A673 (cell line): ENCODE measurements around the gene ZNRF2. TPM values are rescaled to one million over a fixed set of nuclear protein-coding genes. Genes with fewer than 3 reads are reported as not detected.
"Not testable (repeated sequence)": the region's sequence is repeated elsewhere in the genome, so short reads cannot be mapped to it uniquely, and the experiment has no call there.

ENCODE experiments used
- BruUV-seq: library from RNA; stranded (reverse); fragments of 400-500 nt; replicated peaks from 2 replicates; lab custom pipeline; 2021; lab: Mats Ljungman, UMichigan
- CTCF ChIA-PET: fragments of 300-600 bp; sonication (Branson Sonifier 250); formaldehyde crosslinking; loops from one replicate; lab custom pipeline; 2022; ENCODE audit warnings: antibody characterized with exemption; lab: Charles Lee
- POLR2A ChIA-PET: fragments of 300-600 bp; sonication (Branson Sonifier 250); formaldehyde crosslinking; loops from one replicate; lab custom pipeline; 2022; ENCODE audit warnings: antibody characterized with exemption; ENCODE audit not compliant: low non-redundant PET; lab: Charles Lee
- DNase-seq: peaks from one replicate; pipeline ENCODE4 v3.0.0-alpha.2; 2015; ENCODE audit warnings: low spot score
- H3K27ac ChIP-seq: fragments of 200-600 bp; sonication (generic); 2 replicates; pipeline ENCODE4 v1.5.1; 2016; ENCODE audit warnings: mixed run types, low read depth, mild to moderate bottlenecking, mixed read lengths, antibody characterized with exemption, low read length; ENCODE audit not compliant: poor library complexity, severe bottlenecking
- H3K27me3 ChIP-seq: fragments of 200-600 bp; sonication (generic); replicated peaks from 2 replicates; pipeline ENCODE4 v1.6.1; 2017; ENCODE audit warnings: mixed run types, low read depth, mild to moderate bottlenecking, mixed read lengths, antibody characterized with exemption, low read length; ENCODE audit not compliant: insufficient read depth, poor library complexity
- H3K36me3 ChIP-seq: fragments of 200-600 bp; sonication (generic); 2 replicates; pipeline ENCODE4 v1.6.1; 2016; ENCODE audit warnings: mixed run types, mild to moderate bottlenecking, mixed read lengths, antibody characterized with exemption, low read length; ENCODE audit not compliant: insufficient read depth, poor library complexity, severe bottlenecking
- H3K4me1 ChIP-seq: fragments of 200-600 bp; sonication (generic); 2 replicates; pipeline ENCODE4 v1.6.1; 2017; ENCODE audit warnings: mixed run types, mild to moderate bottlenecking, mixed read lengths, antibody characterized with exemption, low read length; ENCODE audit not compliant: insufficient read depth, poor library complexity, severe bottlenecking
- H3K4me3 ChIP-seq: fragments of 200-600 bp; sonication (generic); 2 replicates; pipeline ENCODE4 v1.5.1; 2016; ENCODE audit warnings: low read depth, mixed run types, mild to moderate bottlenecking, mixed read lengths, low read length; ENCODE audit not compliant: poor library complexity, severe bottlenecking
- H3K9me3 ChIP-seq: fragments of 200-600 bp; sonication (generic); 2 replicates; pipeline ENCODE4 v1.6.1; 2016; ENCODE audit warnings: mixed run types, low read depth, mild to moderate bottlenecking, mixed read lengths, antibody characterized with exemption, low read length; ENCODE audit not compliant: poor library complexity, severe bottlenecking
- CTCF ChIP-seq: fragments of 300-800, 200-600 bp; sonication (generic); conservative IDR thresholded peaks from 2 replicates; pipeline ENCODE4 v1.5.1; 2017; ENCODE audit warnings: low read depth, mild to moderate bottlenecking, antibody characterized with exemption, low read length, moderate library complexity, mixed read lengths
- EZH2 ChIP-seq: fragments of 200-600 bp; sonication (generic); IDR thresholded peaks from 2 replicates; pipeline ENCODE4 v1.6.1; 2017; ENCODE audit warnings: borderline replicate concordance, low read depth, mild to moderate bottlenecking, mixed read lengths, antibody characterized with exemption, low read length; ENCODE audit not compliant: poor library complexity, severe bottlenecking
- intact Hi-C: fragments of 100-400 bp; cut with micrococcal nuclease; formaldehyde crosslinking; loops from one replicate; pipeline ENCODE4 v1.10.0; 2022; ENCODE audit not compliant: unreplicated experiment
- total RNA-seq: library from RNA; stranded (reverse); gene quantifications from 2 replicates; pipeline ENCODE4 v1.2.3, GENCODE V29; 2021

The ZNRF2 gene
- total RNA-seq, 1 experiment from 2014 or later, result 8.1 TPM

- no peaks in the 10 kb centered on the region for H3K36me3 ChIP-seq
- H3K4me3 ChIP-seq, result no peak overlapping the region
- intact Hi-C loops, result no loop called here
- H3K4me1 ChIP-seq, result no peaks in the 10 kb centered on the region
- no peaks in the 10 kb centered on the region for H3K27me3 ChIP-seq
- CTCF ChIA-PET, result no interaction called here
- no TSS peak for BruUV-seq
- POLR2A ChIA-PET, result no interaction called here
- no peaks in the 10 kb centered on the region for H3K9me3 ChIP-seq
- no peak for DNase-seq
- H3K27ac ChIP-seq, result no peak overlapping the region
- TF ChIP-seq EZH2 (no peak), CTCF (no peak)
These were observed 24.1 kb upstream of the ZNRF2 start for GRCh38 chr7:30260246-30260768.

- ChIA-PET POLR2A (interaction anchor here (0.7 kb wide), 1 partner anchor 657 kb away, joined by 9 read pairs; no protein-coding TSS in a partner anchor), CTCF (no interaction called here)
- no peak overlapping the region for H3K27ac ChIP-seq
These were observed 21.2 kb upstream of the ZNRF2 start for GRCh38 chr7:30263090-30263710.

GRCh38 chr7:30264052-30264451, 20.3 kb upstream of the ZNRF2 start:
- Histone ChIP-seq H3K4me3 (no peak overlapping the region), H3K36me3 (no peaks in the 10 kb centered on the region), H3K27ac (no peak overlapping the region), H3K9me3 (no peaks in the 10 kb centered on the region), H3K27me3 (no peaks in the 10 kb centered on the region), H3K4me1 (no peaks in the 10 kb centered on the region)
- no TSS peak for BruUV-seq
- intact Hi-C loops, result no loop called here
- no peak for TF ChIP-seq EZH2
- no peak for TF ChIP-seq CTCF
- ChIA-PET CTCF (no interaction called here), POLR2A (no interaction called here)
- no peak for DNase-seq

More at GRCh38 chr7:30263090-30263710, 21.2 kb upstream of the ZNRF2 start:
- Histone ChIP-seq H3K4me3 (no peak overlapping the region), H3K4me1 (no peaks in the 10 kb centered on the region), H3K9me3 (no peaks in the 10 kb centered on the region), H3K27me3 (no peaks in the 10 kb centered on the region), H3K36me3 (no peaks in the 10 kb centered on the region)
- no peak for DNase-seq
- no peak for TF ChIP-seq EZH2
- TF ChIP-seq CTCF, result no peak
- BruUV-seq, result no TSS peak
- intact Hi-C loops, result no loop called here

- CTCF ChIA-PET, result interaction anchor here (0.7 kb wide), 1 partner anchor 303 kb away, joined by 14 read pairs; no protein-coding TSS in a partner anchor
- POLR2A ChIA-PET, BruUV-seq: not testable (repeated sequence)
These were observed 19.2 kb upstream of the ZNRF2 start for GRCh38 chr7:30265189-30265588.

More at GRCh38 chr7:30265189-30265588, 19.2 kb upstream of the ZNRF2 start:
- H3K4me1 ChIP-seq, intact Hi-C loops, DNase-seq, H3K4me3 ChIP-seq, H3K27ac ChIP-seq, H3K9me3 ChIP-seq, H3K36me3 ChIP-seq, H3K27me3 ChIP-seq: not testable (repeated sequence)
